K562 (cell line): ENCODE data around the gene CSPG5. TPM values are rescaled to one million over a fixed set of nuclear protein-coding genes. Genes with fewer than 3 reads are reported as not detected.

ENCODE experiments used
- CBFA2T3 ChIP-seq: fragments of 450-650 bp; IDR thresholded peaks from 2 replicates; pipeline ENCODE4 v1.6.1; 2017
- E2F3 ChIP-seq: fragments of 250-450 bp; sonication (Bioruptor Pico); IDR thresholded peaks from 2 replicates; pipeline ENCODE4 v1.4.0; 2020; ENCODE audit warnings: mild to moderate bottlenecking
- EHMT2 ChIP-seq: fragments of 450-650 bp; IDR thresholded peaks from 2 replicates; pipeline ENCODE4 v1.6.1; 2018; ENCODE audit warnings: antibody characterized with exemption
- FOXA1 ChIP-seq: fragments of 450-650 bp; IDR thresholded peaks from 2 replicates; pipeline ENCODE4 v1.6.1; 2016; ENCODE audit warnings: mild to moderate bottlenecking, borderline replicate concordance
- FOXA3 ChIP-seq, 2 experiments: fragments of 450-650 bp in 1 of 2; sonication (generic) in 1 of 2; formaldehyde crosslinking; IDR thresholded peaks in 1 of 2; conservative IDR thresholded peaks in 1 of 2; 2 replicates each; pipeline versions ENCODE4 v1.4.0 to v1.8.0; 2020 to 2022; ENCODE audit warnings: mild to moderate bottlenecking in 2 of 2, missing genetic modification reagents in 1 of 2
- FOXM1 ChIP-seq, 2 experiments: fragments of 450-650 bp in 1 of 2; sonication (generic) in 1 of 2; formaldehyde crosslinking in 1 of 2; IDR thresholded peaks; 2 replicates each; pipeline versions ENCODE4 v1.6.1 to v1.9.0; 2017 to 2022; ENCODE audit warnings: low read depth in 2 of 2, mild to moderate bottlenecking in 2 of 2, missing genetic modification reagents in 1 of 2, moderate library complexity in 1 of 2
- HNRNPH1 ChIP-seq: fragments of 200-400 bp; formaldehyde crosslinking; optimal IDR thresholded peaks from 2 replicates; pipeline ENCODE3; 2017; ENCODE audit warnings: low read depth, mild to moderate bottlenecking, low read length, moderate library complexity
- POLR2AphosphoS5 ChIP-seq: IDR thresholded peaks from 2 replicates; pipeline ENCODE4 v1.6.1; 2011; ENCODE audit warnings: mild to moderate bottlenecking, low read depth, low read length, moderate library complexity; ENCODE audit not compliant: control insufficient read depth, insufficient read depth
- XRCC3 ChIP-seq: fragments of 450-650 bp; IDR thresholded peaks from 2 replicates; pipeline ENCODE4 v1.6.1; 2017; ENCODE audit warnings: mild to moderate bottlenecking, moderate library complexity
- XRCC4 ChIP-seq: IDR thresholded peaks from one replicate; pipeline ENCODE4 v1.6.1; 2011; ENCODE audit not compliant: insufficient read depth, insufficient read length; ENCODE audit errors: extremely low read depth
- ZNF184 ChIP-seq: sonication (generic); formaldehyde crosslinking; IDR thresholded peaks from 2 replicates; pipeline ENCODE4 v1.5.0; 2020; ENCODE audit warnings: missing genetic modification reagents
- ZNF717 ChIP-seq: fragments of 250-450 bp; sonication (Bioruptor Pico); IDR thresholded peaks from 2 replicates; pipeline ENCODE4 v1.5.0; 2021
- polyA plus RNA-seq, 8 experiments: library from polyadenylated mRNA; depleted of rRNA in 4 of 8; stranded (reverse) in 5 of 8; unstranded in 3 of 8; fragments of >200 nt; fragmentation: Nextera tagmentation in 2 of 8; fragmentation: Illumina TruSeq in 1 of 8; extraction: Ambion mirVana in 2 of 8; extraction: Trizol in 1 of 8; gene quantifications; 2 replicates each; pipeline versions ENCODE4 v1.2.1 to v1.2.3, GENCODE V29; 2011 to 2014; ENCODE audit warnings: inconsistent platforms in 1 of 8, missing spikeins in 1 of 8
- total RNA-seq, 7 experiments: library from RNA; depleted of rRNA in 6 of 7; stranded (reverse); fragments of >200 nt in 6 of 7; fragmentation: Illumina TruSeq in 2 of 7; extraction: Trizol in 2 of 7; gene quantifications; 2 replicates each; pipeline versions ENCODE4 v1.2.1 to v1.2.3, GENCODE V29; 2011 to 2021; ENCODE audit warnings: low replicate concordance in 1 of 7
- TF ChIP-seq, protein P1 (sequence below): fragments of 450-650 bp; IDR thresholded peaks from 2 replicates; pipeline ENCODE4 v1.6.1; 2018; ENCODE audit not compliant: partially characterized antibody
- TF ChIP-seq, protein P2 (sequence below): sonication (generic); formaldehyde crosslinking; IDR thresholded peaks from 2 replicates; pipeline ENCODE4 v1.9.0; 2022; ENCODE audit warnings: mild to moderate bottlenecking, missing genetic modification reagents
- TF ChIP-seq, protein P3 (sequence below): fragments of 250-450 bp; sonication (Bioruptor Pico); IDR thresholded peaks from 2 replicates; pipeline ENCODE4 v1.5.0; 2020; ENCODE audit warnings: mild to moderate bottlenecking, borderline replicate concordance
- TF ChIP-seq, protein P4 (sequence below): sonication (generic); formaldehyde crosslinking; IDR thresholded peaks from 2 replicates; pipeline ENCODE4 v1.8.0; 2022; ENCODE audit warnings: mild to moderate bottlenecking, missing genetic modification reagents, borderline replicate concordance

CSPG5 gene
- total and polyA plus RNA-seq, 9 of the 15 experiments (the other 6 are each of a cell fraction or from before 2014, with no cell fraction given): 0.06 to 3.3 (median 2.4) TPM

DNA sequence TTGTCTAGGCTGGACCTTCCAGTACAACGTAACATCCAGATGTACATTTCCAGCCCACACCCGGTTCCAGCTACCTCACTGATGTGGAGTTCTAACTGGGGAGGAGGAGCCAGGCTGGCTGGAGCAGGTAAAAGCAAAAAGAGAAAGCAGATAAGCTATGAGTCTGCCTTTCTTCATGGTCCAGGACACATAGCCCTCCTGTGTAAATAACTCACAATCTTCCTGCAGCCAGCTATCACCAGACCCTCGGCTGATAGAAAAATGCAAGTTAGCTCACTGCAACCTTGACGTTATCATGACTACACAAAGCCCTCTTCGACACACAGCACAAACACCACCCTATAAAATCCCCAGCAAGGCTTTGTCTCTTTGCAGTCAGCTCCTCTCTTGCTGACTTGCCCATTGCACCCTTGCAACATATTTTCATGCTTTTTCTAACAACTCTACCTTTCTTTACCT, 44.6 kb downstream of the CSPG5 start (continued):
- peak; percentile 60; the same call in 1 of the 2 replicates for TF ChIP-seq FOXM1 (IDR thresholded peaks at IDR 0.05; ENCODE audit: low read depth)
- no peak for TF ChIP-seq FOXM1 (CRISPR knock-in tag; IDR thresholded peaks at IDR 0.05; ENCODE audit: low read depth)
- 0 out of 2 replicates have a peak, but pooled peaks have one; percentile 33 for TF ChIP-seq EHMT2
- TF ChIP-seq, protein P1, sequence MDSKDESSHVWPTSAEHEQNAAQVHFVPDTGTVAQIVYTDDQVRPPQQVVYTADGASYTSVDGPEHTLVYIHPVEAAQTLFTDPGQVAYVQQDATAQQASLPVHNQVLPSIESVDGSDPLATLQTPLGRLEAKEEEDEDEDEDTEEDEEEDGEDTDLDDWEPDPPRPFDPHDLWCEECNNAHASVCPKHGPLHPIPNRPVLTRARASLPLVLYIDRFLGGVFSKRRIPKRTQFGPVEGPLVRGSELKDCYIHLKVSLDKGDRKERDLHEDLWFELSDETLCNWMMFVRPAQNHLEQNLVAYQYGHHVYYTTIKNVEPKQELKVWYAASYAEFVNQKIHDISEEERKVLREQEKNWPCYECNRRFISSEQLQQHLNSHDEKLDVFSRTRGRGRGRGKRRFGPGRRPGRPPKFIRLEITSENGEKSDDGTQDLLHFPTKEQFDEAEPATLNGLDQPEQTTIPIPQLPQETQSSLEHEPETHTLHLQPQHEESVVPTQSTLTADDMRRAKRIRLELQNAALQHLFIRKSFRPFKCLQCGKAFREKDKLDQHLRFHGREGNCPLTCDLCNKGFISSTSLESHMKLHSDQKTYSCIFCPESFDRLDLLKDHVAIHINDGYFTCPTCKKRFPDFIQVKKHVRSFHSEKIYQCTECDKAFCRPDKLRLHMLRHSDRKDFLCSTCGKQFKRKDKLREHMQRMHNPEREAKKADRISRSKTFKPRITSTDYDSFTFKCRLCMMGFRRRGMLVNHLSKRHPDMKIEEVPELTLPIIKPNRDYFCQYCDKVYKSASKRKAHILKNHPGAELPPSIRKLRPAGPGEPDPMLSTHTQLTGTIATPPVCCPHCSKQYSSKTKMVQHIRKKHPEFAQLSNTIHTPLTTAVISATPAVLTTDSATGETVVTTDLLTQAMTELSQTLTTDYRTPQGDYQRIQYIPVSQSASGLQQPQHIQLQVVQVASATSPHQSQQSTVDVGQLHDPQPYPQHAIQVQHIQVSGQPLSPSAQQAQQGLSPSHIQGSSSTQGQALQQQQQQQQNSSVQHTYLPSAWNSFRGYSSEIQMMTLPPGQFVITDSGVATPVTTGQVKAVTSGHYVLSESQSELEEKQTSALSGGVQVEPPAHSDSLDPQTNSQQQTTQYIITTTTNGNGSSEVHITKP: no peak
- TF ChIP-seq XRCC3: no peak
- TF ChIP-seq XRCC4: no peak
- TF ChIP-seq, protein P2, sequence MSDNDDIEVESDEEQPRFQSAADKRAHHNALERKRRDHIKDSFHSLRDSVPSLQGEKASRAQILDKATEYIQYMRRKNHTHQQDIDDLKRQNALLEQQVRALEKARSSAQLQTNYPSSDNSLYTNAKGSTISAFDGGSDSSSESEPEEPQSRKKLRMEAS (CRISPR knock-in tag): no peak
- TF ChIP-seq HNRNPH1: no peak
- TF ChIP-seq, protein P3, sequence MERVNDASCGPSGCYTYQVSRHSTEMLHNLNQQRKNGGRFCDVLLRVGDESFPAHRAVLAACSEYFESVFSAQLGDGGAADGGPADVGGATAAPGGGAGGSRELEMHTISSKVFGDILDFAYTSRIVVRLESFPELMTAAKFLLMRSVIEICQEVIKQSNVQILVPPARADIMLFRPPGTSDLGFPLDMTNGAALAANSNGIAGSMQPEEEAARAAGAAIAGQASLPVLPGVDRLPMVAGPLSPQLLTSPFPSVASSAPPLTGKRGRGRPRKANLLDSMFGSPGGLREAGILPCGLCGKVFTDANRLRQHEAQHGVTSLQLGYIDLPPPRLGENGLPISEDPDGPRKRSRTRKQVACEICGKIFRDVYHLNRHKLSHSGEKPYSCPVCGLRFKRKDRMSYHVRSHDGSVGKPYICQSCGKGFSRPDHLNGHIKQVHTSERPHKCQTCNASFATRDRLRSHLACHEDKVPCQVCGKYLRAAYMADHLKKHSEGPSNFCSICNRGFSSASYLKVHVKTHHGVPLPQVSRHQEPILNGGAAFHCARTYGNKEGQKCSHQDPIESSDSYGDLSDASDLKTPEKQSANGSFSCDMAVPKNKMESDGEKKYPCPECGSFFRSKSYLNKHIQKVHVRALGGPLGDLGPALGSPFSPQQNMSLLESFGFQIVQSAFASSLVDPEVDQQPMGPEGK (CRISPR knock-in tag): no peak
- no peak for TF ChIP-seq ZNF184
- TF ChIP-seq E2F3: no peak
- TF ChIP-seq FOXA1: 0 out of 2 replicates have a peak, but pooled peaks have one; percentile 40
- TF ChIP-seq FOXA3 (CRISPR knock-in tag; conservative IDR thresholded peaks at IDR 0.05 in 1 of 2, IDR thresholded peaks at IDR 0.05 in 1 of 2): peak; percentile 61 to 97
- peak; percentile 93 for TF ChIP-seq CBFA2T3
- peak; percentile 71 for TF ChIP-seq POLR2AphosphoS5
- no peak for TF ChIP-seq ZNF717 (CRISPR knock-in tag)
- TF ChIP-seq, protein P4, sequence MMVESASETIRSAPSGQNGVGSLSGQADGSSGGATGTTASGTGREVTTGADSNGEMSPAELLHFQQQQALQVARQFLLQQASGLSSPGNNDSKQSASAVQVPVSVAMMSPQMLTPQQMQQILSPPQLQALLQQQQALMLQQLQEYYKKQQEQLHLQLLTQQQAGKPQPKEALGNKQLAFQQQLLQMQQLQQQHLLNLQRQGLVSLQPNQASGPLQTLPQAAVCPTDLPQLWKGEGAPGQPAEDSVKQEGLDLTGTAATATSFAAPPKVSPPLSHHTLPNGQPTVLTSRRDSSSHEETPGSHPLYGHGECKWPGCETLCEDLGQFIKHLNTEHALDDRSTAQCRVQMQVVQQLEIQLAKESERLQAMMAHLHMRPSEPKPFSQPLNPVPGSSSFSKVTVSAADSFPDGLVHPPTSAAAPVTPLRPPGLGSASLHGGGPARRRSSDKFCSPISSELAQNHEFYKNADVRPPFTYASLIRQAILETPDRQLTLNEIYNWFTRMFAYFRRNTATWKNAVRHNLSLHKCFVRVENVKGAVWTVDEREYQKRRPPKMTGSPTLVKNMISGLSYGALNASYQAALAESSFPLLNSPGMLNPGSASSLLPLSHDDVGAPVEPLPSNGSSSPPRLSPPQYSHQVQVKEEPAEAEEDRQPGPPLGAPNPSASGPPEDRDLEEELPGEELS: no peak
